Measurements from ENCODE around the gene FCMR.

DNA sequence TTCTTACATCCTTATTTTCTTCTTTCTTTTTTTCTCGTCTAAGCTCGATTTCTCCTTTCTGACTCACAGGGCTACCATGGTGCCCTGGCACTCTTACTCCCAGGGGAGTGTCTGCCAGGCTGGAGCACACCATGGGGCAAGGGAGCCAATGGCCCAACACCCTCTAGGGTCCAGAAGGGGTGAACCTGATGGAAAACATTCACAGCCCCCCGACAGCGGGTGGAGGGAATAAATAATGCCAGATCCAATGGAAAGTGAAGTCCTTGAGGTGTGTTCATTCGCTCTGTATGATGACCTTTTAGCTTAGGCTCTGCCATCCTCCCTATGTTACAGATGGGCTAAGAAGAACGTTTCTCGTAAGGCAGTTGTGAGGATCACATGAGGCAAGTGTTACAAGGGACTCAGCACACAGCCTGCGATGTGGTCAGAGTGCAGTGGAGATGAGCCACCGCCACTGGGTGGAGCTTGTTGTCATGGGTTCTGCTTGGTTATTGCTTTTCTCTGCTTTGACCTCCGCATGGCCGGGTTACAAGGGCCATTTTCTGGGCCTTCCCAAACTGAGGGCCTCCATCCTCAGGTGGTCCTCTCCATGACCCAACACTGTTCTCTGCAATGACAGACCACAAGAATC, 3.5 kb upstream of the FCMR start:
- TF ChIP-seq CTCF (IDR thresholded peaks at IDR 0.05) (no peak), EP300 (IDR thresholded peaks at IDR 0.05) (no peak), POLR2A (IDR thresholded peaks at IDR 0.05) (no peak)

Measured in tibial nerve (tissue), 4 donors.